ENCODE results near the gene SKAP1. TPM values are rescaled to one million over a fixed set of nuclear protein-coding genes. Genes with fewer than 3 reads are reported as not detected.

Gene SKAP1
- total and polyA plus RNA-seq, 2 experiments from 2014 or later = 0.27 TPM; not detected in 1

DNA sequence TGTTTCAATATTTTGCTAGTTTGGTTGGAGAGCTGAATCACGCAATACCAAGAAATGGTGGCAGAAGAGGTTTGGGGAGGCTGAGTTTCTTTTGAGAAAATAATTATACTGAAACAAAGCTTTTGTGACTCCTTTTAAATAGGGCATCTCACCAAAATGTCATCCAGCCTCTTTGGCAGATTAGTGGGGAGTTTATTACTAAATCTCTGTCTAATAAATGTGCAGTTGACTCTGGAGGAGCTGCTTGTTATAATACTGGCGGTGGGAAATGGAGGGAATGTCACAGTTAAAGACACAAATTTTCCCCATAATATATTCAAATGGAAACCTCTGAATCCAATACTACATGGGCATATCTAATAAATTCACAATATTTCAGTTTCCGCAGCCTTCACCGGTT is 277.7 kb downstream of the SKAP1 start (continued):
- TF ChIP-seq CREB1 (CRISPR knock-in tag; IDR thresholded peaks at IDR 0.05; ENCODE audit: low read depth) = no peak
- TF ChIP-seq ZNF114 (CRISPR knock-in tag; IDR thresholded peaks at IDR 0.05) = no peak
- no peak for TF ChIP-seq EZH2phosphoT487 (IDR thresholded peaks at IDR 0.05; ENCODE audit: unreplicated experiment)
- TF ChIP-seq ZNF331 (CRISPR knock-in tag; IDR thresholded peaks at IDR 0.05; ENCODE audit: low read depth) = no peak
- TF ChIP-seq NANOG (IDR thresholded peaks at IDR 0.05; ENCODE audit: borderline replicate concordance) = no peak
- no peak for TF ChIP-seq REST (IDR thresholded peaks at IDR 0.05; ENCODE audit: unreplicated experiment)
- TF ChIP-seq, protein P1, sequence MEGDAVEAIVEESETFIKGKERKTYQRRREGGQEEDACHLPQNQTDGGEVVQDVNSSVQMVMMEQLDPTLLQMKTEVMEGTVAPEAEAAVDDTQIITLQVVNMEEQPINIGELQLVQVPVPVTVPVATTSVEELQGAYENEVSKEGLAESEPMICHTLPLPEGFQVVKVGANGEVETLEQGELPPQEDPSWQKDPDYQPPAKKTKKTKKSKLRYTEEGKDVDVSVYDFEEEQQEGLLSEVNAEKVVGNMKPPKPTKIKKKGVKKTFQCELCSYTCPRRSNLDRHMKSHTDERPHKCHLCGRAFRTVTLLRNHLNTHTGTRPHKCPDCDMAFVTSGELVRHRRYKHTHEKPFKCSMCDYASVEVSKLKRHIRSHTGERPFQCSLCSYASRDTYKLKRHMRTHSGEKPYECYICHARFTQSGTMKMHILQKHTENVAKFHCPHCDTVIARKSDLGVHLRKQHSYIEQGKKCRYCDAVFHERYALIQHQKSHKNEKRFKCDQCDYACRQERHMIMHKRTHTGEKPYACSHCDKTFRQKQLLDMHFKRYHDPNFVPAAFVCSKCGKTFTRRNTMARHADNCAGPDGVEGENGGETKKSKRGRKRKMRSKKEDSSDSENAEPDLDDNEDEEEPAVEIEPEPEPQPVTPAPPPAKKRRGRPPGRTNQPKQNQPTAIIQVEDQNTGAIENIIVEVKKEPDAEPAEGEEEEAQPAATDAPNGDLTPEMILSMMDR (conservative IDR thresholded peaks at IDR 0.05; ENCODE audit: low read depth in 2 of 2) = no peak

DNA sequence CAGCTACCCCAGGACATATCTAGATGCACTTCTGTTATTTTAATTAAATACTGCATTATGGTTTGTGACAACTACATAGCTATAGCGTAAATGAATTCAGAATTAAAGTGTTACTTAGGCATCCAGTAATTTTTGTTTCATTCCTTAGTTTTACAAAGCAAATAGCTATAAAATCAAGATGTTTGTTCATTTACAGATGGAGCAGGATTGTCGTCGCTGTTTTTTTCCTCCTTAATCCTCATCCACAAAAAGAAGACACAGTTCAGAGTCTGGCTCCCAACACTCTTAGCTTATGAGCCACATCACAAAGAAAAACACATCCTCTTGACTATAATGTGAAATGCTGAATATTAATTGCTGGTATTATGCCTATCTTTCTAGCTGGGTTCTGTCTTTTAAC is 278.8 kb downstream of the SKAP1 start:
- Histone ChIP-seq H3K4me3 (no peak overlapping the region), H3K27ac (ENCODE audit: low read depth) (no peak overlapping the region), H3K79me2 (replicated peaks; ENCODE audit: insufficient read depth) (no peaks in the 10 kb centered on the region), H3K9me2 (ENCODE audit: insufficient read depth) (no peaks in the 10 kb centered on the region), H3K27me3 (ENCODE audit: insufficient read depth) (no peaks in the 10 kb centered on the region), H3K4me1 (ENCODE audit: insufficient read depth) (peaks cover 24% of the 10 kb centered on the region), H3K4me2 (no peak overlapping the region), H4K20me1 (replicated peaks; ENCODE audit: insufficient read depth) (no peaks in the 10 kb centered on the region), H2AFZ (no peak overlapping the region), H3F3A (replicated peaks; ENCODE audit: low read depth) (no peaks in the 10 kb centered on the region; the same call in 1 of the 2 replicates), H3K36me3 (ENCODE audit: insufficient read depth) (no peaks in the 10 kb centered on the region)
- peaks cover 11% of the 10 kb centered on the region for H3K27me3 Mint-ChIP-seq (ENCODE audit: insufficient read depth, low read depth, poor library complexity)
- no peaks in the 10 kb centered on the region for H3K36me3 Mint-ChIP-seq (ENCODE audit: low read depth)
- H3K27ac Mint-ChIP-seq = no peak overlapping the region
- peaks cover 47% of the 10 kb centered on the region for H3K4me1 Mint-ChIP-seq
- ATAC-seq = no peak
- no peak for DNase-seq (ENCODE audit: low spot score)
- no peaks in the 10 kb centered on the region for H3K9me3 Mint-ChIP-seq
- no peak overlapping the region for H3K4me3 Mint-ChIP-seq
- no peak for TF ChIP-seq REST (IDR thresholded peaks at IDR 0.05; ENCODE audit: unreplicated experiment)
- TF ChIP-seq POLR2AphosphoS5 (IDR thresholded peaks at IDR 0.05; ENCODE audit: low read depth) = no peak
- TF ChIP-seq, protein P1 (conservative IDR thresholded peaks at IDR 0.05; ENCODE audit: low read depth in 2 of 2) = no peak
- no peak for TF ChIP-seq EZH2phosphoT487 (IDR thresholded peaks at IDR 0.05; ENCODE audit: unreplicated experiment)

All from GM23338 (cell line).